Fibroblast of villous mesenchyme (primary cell): ENCODE measurements around the gene MYO3B. TPM values are rescaled to one million over a fixed set of nuclear protein-coding genes. Genes with fewer than 3 reads are reported as not detected.

Experiments used
- DNase-seq: peaks from one replicate; pipeline ENCODE4 v3.0.0-alpha.2; 2010; ENCODE audit warnings: low read depth
- H3K4me3 ChIP-seq: 2 replicates; pipeline ENCODE4 v1.5.1; 2011; ENCODE audit warnings: low read depth, mild to moderate bottlenecking, low read length
- total RNA-seq: library from RNA; depleted of rRNA; stranded (reverse); fragments of >200 nt; gene quantifications from 2 replicates; pipeline ENCODE4 v1.2.3, GENCODE V29; 2012
- TF ChIP-seq, protein P1 (sequence below): IDR thresholded peaks from 2 replicates; pipeline ENCODE4 v1.5.1; 2012; ENCODE audit warnings: low read depth, mild to moderate bottlenecking, low read length; ENCODE audit not compliant: insufficient read depth

Gene MYO3B
- total RNA-seq, 1 donor = under 0.01 TPM

DNA sequence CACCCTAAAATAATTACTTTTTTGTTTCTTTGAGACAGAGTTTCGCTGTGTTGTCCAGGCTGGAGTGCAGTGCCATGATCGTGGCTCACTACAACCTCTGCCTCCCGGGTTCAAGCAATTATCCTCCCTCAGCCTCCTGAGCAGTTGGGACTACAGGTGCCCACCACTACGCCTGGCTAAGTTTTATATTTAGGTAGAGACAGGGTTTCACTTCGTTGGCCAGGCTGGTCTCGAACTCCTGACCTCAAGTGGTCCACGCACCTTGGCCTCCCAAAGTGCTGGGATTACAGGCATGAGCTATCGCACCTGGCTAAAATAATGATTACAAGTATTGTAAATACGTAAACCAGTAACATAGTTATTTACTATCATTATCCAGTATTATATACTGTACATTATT is 279.8 kb downstream of the MYO3B start:
- H3K4me3 ChIP-seq = no peak overlapping the region
- DNase-seq = no peak
- TF ChIP-seq, protein P1, sequence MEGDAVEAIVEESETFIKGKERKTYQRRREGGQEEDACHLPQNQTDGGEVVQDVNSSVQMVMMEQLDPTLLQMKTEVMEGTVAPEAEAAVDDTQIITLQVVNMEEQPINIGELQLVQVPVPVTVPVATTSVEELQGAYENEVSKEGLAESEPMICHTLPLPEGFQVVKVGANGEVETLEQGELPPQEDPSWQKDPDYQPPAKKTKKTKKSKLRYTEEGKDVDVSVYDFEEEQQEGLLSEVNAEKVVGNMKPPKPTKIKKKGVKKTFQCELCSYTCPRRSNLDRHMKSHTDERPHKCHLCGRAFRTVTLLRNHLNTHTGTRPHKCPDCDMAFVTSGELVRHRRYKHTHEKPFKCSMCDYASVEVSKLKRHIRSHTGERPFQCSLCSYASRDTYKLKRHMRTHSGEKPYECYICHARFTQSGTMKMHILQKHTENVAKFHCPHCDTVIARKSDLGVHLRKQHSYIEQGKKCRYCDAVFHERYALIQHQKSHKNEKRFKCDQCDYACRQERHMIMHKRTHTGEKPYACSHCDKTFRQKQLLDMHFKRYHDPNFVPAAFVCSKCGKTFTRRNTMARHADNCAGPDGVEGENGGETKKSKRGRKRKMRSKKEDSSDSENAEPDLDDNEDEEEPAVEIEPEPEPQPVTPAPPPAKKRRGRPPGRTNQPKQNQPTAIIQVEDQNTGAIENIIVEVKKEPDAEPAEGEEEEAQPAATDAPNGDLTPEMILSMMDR = no peak

- H3K4me3 ChIP-seq = no peak overlapping the region
- DNase-seq = no peak
- TF ChIP-seq, protein P1 = no peak
Measured at GRCh38 chr2:170461889-170462288, 283.9 kb downstream of the MYO3B start.

DNA sequence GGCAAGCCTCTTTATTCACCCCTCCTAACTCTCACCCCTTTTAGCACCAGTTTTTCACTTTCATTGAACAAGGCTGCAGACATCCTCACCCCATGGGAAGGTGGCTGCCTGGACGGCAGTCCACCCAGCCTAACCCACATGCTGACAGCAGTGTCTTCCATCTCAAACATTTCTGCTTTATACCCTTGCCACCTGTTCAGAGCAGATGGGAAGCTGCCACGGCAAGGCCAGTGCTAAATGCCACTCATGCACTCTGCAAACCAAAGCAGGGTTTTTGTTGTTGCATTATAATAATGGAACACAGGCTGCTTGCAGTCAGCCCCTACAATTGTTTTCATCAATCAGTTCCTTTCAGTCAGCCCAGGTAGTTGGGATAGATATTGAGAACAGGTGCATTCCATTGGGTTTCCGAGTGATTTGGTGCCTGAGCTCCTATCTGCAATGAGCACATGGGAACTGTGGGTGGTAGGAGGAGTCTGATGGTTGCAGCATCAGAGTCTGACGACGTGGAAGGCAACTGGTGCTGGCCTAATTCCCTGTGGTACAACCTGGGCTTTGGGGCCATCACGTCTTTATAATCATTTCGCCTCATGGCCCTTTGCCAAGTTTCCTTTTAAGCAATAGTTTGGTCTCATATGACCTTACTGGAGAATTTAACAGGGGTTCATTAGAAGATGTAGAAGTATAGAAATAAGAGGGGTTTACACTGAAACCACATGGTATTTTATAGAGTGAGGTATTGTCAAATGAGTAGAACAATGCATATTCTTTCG is 284.7 kb downstream of the MYO3B start:
- TF ChIP-seq, protein P1 = no peak

GRCh38 chr2:170463206-170463537 is 285.2 kb downstream of the MYO3B start:
- H3K4me3 ChIP-seq = no peak overlapping the region
- TF ChIP-seq, protein P1 = no peak
- no peak for DNase-seq

More for the DNA sequence above, 284.7 kb downstream of the MYO3B start:
- DNase-seq = no peak
- no peak overlapping the region for H3K4me3 ChIP-seq

DNA sequence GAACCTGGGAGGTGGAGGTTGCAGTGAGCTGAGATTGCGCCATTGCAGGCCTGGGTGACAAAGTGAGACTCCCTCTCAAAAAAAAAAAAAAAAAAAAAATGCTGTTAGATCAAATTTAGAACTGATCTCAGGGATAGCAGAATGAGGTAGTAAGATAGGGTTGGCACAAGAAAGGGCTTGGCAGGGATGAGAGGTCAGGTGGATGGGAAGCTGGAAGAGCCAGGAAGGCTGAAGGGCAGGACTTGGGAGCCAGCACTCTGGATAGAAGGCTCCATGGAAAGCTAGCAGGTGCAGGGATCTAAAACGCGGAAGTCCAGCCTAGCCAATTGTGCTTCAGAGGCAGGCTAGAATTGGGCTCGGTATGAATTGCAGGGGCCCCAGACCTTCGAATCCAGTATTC is 286.3 kb downstream of the MYO3B start:
- no peak overlapping the region for H3K4me3 ChIP-seq
- no peak for DNase-seq
- TF ChIP-seq, protein P1 = no peak

GRCh38 chr2:170465241-170465640 is 287.3 kb downstream of the MYO3B start:
- no peak overlapping the region for H3K4me3 ChIP-seq
- TF ChIP-seq, protein P1 = no peak
- no peak for DNase-seq

GRCh38 chr2:170466632-170467031 is 288.7 kb downstream of the MYO3B start:
- no peak overlapping the region for H3K4me3 ChIP-seq
- DNase-seq = no peak
- TF ChIP-seq, protein P1 = no peak
